ENCODE measurements around the gene TAS2R50.
"Not testable (repeated sequence)": the region's sequence is repeated elsewhere in the genome, so short reads cannot be mapped to it uniquely, and the experiment has no call there.

TAS2R50 gene, protein sequence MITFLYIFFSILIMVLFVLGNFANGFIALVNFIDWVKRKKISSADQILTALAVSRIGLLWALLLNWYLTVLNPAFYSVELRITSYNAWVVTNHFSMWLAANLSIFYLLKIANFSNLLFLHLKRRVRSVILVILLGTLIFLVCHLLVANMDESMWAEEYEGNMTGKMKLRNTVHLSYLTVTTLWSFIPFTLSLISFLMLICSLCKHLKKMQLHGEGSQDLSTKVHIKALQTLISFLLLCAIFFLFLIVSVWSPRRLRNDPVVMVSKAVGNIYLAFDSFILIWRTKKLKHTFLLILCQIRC

DNA sequence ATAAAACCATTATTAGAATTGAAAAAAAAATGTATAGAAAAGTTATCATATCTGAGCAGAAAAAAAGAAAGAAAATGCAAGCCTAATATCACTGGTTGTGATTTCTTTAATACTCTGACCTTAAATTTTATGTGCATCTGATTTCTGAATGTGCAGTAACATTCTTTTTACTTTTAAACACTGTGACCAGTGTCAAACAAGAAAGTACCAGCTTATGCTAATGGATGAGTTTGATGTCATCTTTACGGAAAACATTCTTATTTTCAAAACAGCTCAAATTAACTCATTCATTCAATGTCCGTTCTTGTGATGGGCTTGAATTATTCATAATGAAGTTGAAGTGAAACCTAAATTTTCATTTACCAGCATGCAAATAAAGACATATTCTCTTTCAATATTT, at the start of gene TAS2R50:
Gene TAS2R50, minus strand, starts transcription at position 101 of the 400 bp plus-strand sequence. Its CDS starts 52 bp downstream, at position 49.
- TF ChIP-seq ZFX (IDR thresholded peaks at IDR 0.05; ENCODE audit: borderline replicate concordance), result no peak
- TF ChIP-seq, protein P1, sequence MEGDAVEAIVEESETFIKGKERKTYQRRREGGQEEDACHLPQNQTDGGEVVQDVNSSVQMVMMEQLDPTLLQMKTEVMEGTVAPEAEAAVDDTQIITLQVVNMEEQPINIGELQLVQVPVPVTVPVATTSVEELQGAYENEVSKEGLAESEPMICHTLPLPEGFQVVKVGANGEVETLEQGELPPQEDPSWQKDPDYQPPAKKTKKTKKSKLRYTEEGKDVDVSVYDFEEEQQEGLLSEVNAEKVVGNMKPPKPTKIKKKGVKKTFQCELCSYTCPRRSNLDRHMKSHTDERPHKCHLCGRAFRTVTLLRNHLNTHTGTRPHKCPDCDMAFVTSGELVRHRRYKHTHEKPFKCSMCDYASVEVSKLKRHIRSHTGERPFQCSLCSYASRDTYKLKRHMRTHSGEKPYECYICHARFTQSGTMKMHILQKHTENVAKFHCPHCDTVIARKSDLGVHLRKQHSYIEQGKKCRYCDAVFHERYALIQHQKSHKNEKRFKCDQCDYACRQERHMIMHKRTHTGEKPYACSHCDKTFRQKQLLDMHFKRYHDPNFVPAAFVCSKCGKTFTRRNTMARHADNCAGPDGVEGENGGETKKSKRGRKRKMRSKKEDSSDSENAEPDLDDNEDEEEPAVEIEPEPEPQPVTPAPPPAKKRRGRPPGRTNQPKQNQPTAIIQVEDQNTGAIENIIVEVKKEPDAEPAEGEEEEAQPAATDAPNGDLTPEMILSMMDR (IDR thresholded peaks at IDR 0.05), result no peak
- H3K27ac ChIP-seq, result no peak within 1 kb of the TSS

DNA sequence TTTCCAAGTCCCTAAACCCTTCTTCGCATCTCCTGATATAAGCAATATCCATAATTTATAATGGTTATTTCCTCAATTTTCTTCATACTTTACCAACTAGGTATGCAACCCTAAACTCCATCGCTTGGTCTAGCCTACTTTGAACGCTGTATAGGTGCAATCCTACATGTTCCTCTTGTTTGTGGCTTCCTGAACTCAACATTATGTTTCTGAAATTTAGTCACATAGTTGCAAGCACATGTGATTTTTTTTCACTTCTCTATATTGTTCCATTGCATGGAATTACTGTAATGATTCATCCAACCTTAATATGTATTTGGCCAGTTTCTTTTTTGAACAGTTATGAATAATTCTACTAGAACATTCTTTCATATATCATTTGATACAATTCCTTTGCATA, 47.2 kb upstream of the TAS2R50 start:
- H3K27ac ChIP-seq, result not testable (repeated sequence)

DNA sequence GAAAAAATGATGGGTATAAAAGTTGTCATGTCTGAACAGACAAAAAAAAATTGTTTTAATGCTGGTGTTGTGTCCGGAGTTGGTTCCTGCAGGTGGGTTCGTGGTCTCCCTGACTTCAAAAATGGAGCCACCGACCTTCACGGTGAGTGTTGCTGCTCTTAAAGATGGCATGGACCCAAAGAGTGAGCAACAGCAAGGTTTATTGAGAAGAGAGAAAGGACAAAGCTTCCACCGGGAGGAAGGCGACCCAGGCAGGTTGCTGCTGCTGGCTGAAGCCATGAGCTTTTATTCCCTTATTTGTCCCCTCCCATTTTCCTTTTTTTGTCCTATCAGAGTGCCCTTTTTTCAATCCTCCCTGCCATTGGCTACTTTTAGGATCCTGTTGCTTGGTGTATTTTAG, 44.6 kb upstream of the TAS2R50 start, which contains the start of gene TAS2R31:
Gene TAS2R31, minus strand, starts transcription at position 101 of the 400 bp plus-strand sequence. Its CDS starts 72 bp downstream, at position 29.
- TF ChIP-seq ZFX (IDR thresholded peaks at IDR 0.05; ENCODE audit: borderline replicate concordance), result no peak
- TF ChIP-seq, protein P1 (IDR thresholded peaks at IDR 0.05), result no peak
- H3K27ac ChIP-seq, result no peak within 1 kb of the TSS

DNA sequence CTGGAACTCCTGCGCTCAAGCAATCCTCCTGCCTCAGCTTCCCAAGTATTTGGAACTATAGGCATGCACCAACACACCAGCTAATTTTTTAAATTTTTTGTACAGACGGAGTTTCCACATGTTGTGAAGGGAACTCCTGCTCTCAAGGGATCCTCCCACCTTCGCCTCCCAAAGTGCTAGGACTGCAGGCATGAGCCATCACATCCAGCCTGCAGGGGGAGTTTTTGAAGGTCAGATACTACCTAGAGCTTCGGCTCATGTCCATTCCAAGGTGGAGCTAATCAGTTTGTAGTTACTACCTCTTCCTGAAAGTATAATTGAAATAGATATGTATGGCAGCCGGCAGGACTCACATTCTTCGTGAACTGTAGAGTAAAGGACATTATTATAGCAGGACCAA, 39.4 kb upstream of the TAS2R50 start:
- no peak overlapping the region for H3K27ac ChIP-seq
- TF ChIP-seq, protein P1 (IDR thresholded peaks at IDR 0.05), result peak; percentile 20; the same call in 1 of the 2 replicates
- no peak for TF ChIP-seq ZFX (IDR thresholded peaks at IDR 0.05; ENCODE audit: borderline replicate concordance)

DNA sequence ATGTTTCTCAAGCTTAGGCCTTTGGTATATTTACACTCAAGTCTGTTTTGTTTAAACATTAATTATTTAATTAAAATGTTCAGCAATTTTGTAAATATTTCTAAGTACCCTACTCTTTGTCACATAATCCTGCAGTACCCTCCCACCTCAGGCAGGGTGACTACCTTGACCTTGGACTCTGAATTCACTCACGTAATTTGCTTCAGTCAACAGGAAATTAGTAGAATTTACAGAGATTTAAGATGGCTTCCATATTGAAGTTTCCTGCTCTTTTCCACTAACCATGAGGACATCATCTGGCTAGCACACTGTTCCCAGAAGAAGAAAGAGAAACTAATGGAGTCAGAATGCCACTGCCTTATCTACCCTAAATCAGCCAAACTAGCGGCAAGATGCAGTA, 36.7 kb upstream of the TAS2R50 start:
- TF ChIP-seq, protein P1 (IDR thresholded peaks at IDR 0.05), result no peak
- no peak for TF ChIP-seq ZFX (IDR thresholded peaks at IDR 0.05; ENCODE audit: borderline replicate concordance)
- no peak overlapping the region for H3K27ac ChIP-seq

DNA sequence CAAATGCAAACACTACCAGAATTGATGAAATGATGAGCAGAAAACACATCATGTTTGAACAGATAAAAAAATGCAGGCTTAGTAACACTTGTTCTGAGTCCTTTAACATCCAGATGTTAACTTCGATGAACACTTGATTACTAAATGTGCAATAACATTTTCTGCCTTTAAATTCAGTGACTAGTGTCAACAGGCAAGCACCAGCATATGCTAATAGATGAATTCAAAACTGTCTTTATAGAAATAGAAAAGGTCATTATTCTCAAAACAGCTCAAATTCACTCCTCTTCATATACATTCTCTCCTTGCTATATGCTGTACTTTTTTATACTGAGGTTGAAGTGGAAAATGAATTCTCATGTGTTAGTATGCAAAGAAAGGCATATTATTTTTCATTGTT, 35.8 kb upstream of the TAS2R50 start, which contains the start of gene TAS2R19:
Gene TAS2R19, minus strand, starts transcription at position 101 of the 400 bp plus-strand sequence. Its CDS starts 49 bp downstream, at position 52.
- TF ChIP-seq, protein P1 (IDR thresholded peaks at IDR 0.05), result no peak
- no peak for TF ChIP-seq ZFX (IDR thresholded peaks at IDR 0.05; ENCODE audit: borderline replicate concordance)

DNA sequence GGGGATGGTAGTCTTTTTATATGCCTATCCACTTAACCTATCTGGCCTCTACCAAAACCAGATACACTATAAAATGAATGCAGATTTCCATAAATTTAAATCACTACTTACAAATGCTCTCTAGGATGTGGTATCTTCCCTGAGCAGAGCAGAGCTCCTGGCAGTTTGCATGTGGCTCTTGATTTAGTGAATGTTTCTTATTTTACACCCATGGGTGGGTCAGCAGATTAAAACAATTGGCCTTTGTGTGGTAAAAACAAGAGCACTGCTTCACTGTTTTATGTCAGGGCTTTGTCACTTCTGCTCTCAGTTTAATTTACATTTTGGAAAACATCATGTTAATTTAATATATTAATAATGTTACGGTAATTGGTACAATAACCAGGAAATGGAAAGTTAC, 30.2 kb upstream of the TAS2R50 start:
- TF ChIP-seq, protein P1 (IDR thresholded peaks at IDR 0.05), result no peak
- no peak for TF ChIP-seq ZFX (IDR thresholded peaks at IDR 0.05; ENCODE audit: borderline replicate concordance)
- no peak overlapping the region for H3K27ac ChIP-seq

More for the DNA sequence above, 35.8 kb upstream of the TAS2R50 start, which contains the start of gene TAS2R19:
- no peak within 1 kb of the TSS for H3K27ac ChIP-seq
